Activated B cell treated with CpG ODN at 0.5 μM for 24 hours (primary cell): ENCODE measurements around the gene VDAC2. TPM values are rescaled to one million over a fixed set of nuclear protein-coding genes. Genes with fewer than 3 reads are reported as not detected.

Source experiments
- ATAC-seq: fragments of 200-7000 bp; cut with Tn5 transposase; one replicate; pipeline ENCODE4 v1.10.0; 2021; ENCODE audit warnings: low read depth, mild to moderate bottlenecking, moderate library complexity
- CTCF ChIA-PET: fragments of 350-600 bp; sonication (Branson Sonifier 250); formaldehyde crosslinking; loops from one replicate; lab custom pipeline; 2021; ENCODE audit warnings: antibody characterized with exemption; lab: Charles Lee
- POLR2A ChIA-PET: fragments of 350-600 bp; sonication (Branson Sonifier 250); formaldehyde crosslinking; loops from one replicate; lab custom pipeline; 2021; ENCODE audit warnings: antibody characterized with exemption; lab: Charles Lee
- DNase-seq: peaks from one replicate; pipeline ENCODE4 v3.0.0; 2022
- H3K27ac Mint-ChIP-seq: one replicate; pipeline ENCODE4 v1.8.0; 2020; ENCODE audit warnings: mixed read lengths
- H3K27me3 Mint-ChIP-seq: one replicate; pipeline ENCODE4 v1.8.0; 2021; ENCODE audit warnings: mixed read lengths
- H3K36me3 Mint-ChIP-seq: one replicate; pipeline ENCODE4 v1.8.0; 2021; ENCODE audit warnings: low read depth, mixed read lengths
- H3K4me1 Mint-ChIP-seq: one replicate; pipeline ENCODE4 v1.8.0; 2021; ENCODE audit warnings: mixed read lengths
- H3K4me3 Mint-ChIP-seq: one replicate; pipeline ENCODE4 v1.8.0; 2020; ENCODE audit warnings: mild to moderate bottlenecking, mixed read lengths
- H3K9me3 Mint-ChIP-seq: one replicate; pipeline ENCODE4 v1.8.0; 2020; ENCODE audit warnings: mixed read lengths
- intact Hi-C: fragments of 100-400 bp; cut with micrococcal nuclease; formaldehyde crosslinking; loops from one replicate; pipeline ENCODE4 v1.15.1; 2024
- total RNA-seq: library from RNA; stranded (reverse); gene quantifications from 2 replicates; pipeline ENCODE4 v1.2.3, GENCODE V29; 2022
- TF ChIP-seq, protein P1 (sequence below): fragments of 200-600 bp; IDR thresholded peaks from one replicate; pipeline ENCODE4 v1.8.0; 2022; ENCODE audit warnings: antibody characterized with exemption, mild to moderate bottlenecking

VDAC2 gene
- total RNA-seq, 1 donor from 2014 or later, result 104 TPM

DNA sequence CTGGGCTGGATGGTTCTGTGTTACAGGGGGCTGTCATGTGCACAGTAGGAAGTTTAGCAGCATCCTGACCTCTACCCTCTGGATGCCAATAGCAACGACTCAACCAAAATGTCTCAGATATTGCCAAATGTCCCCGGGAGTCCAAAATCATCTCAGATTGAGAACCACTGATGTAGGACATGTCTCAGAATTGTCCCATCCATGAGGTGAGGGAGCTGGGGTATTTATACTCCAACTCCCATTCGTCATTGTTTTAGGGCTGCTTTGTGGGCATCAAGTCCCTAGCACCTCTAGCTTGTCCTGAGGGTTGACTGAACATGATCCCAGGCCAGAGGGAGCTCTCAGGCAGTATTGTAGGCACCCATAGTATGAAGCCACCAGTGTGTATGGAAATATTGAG lies 50.4 kb downstream of the VDAC2 start:
- intact Hi-C loops, result no loop called here
- no peak overlapping the region for H3K27ac Mint-ChIP-seq
- ATAC-seq, result no peak
- no peak for DNase-seq
- H3K4me1 Mint-ChIP-seq, result no peaks in the 10 kb centered on the region
- no peak overlapping the region for H3K4me3 Mint-ChIP-seq
- no peaks in the 10 kb centered on the region for H3K36me3 Mint-ChIP-seq
- H3K9me3 Mint-ChIP-seq, result no peaks in the 10 kb centered on the region
- TF ChIP-seq, protein P1, sequence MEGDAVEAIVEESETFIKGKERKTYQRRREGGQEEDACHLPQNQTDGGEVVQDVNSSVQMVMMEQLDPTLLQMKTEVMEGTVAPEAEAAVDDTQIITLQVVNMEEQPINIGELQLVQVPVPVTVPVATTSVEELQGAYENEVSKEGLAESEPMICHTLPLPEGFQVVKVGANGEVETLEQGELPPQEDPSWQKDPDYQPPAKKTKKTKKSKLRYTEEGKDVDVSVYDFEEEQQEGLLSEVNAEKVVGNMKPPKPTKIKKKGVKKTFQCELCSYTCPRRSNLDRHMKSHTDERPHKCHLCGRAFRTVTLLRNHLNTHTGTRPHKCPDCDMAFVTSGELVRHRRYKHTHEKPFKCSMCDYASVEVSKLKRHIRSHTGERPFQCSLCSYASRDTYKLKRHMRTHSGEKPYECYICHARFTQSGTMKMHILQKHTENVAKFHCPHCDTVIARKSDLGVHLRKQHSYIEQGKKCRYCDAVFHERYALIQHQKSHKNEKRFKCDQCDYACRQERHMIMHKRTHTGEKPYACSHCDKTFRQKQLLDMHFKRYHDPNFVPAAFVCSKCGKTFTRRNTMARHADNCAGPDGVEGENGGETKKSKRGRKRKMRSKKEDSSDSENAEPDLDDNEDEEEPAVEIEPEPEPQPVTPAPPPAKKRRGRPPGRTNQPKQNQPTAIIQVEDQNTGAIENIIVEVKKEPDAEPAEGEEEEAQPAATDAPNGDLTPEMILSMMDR, result no peak
- peaks cover 3% of the 10 kb centered on the region for H3K27me3 Mint-ChIP-seq
- ChIA-PET CTCF (no interaction called here), POLR2A (no interaction called here)

DNA sequence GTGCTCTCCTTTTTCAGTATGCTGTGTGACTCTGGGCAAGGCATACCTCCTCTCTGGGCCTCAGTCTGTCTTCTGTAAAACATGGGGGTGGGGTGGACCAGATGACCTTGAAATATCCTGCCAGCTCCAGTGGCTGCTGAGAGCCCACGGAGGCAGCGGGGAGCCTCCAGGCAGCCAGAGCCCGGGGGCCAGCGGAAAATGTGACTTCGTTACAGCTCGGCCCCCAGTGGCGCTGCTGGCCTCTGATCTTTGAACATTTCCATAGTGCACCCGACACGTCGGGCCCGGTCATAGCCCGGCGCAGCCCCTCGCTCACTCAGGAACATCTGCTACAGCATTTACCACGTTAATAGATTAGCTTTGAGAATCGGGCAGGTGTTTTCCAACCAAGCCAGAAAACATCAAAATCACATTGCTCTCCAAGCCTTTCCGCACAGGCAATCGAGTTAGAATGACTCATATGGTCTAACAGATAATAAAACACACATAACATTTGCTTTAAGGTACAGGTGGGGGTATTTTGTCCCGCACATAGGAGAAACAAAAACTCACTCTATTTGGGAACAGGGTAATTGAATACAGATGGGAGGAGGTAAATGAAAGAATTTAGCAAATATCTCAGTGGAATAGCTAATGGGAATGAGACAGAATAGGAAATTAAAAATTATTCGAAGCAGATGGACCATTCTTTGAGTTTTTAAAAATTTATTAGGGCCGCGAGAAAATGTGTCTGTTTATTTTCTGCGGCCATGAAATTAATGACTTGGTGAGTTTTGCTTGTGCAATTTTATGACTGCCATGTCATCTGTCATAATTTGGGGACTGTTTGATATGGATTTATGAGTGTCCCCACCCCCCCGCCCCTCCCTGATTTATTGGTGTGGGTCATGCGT lies 51.5 kb downstream of the VDAC2 start:
- no peak overlapping the region for H3K4me3 Mint-ChIP-seq
- ATAC-seq (no peak), DNase-seq (no peak)
- no peaks in the 10 kb centered on the region for H3K9me3 Mint-ChIP-seq
- ChIA-PET CTCF (no interaction called here), POLR2A (no interaction called here)
- intact Hi-C loops, result no loop called here
- TF ChIP-seq, protein P1, result no peak
- H3K27ac Mint-ChIP-seq, result no peak overlapping the region
- H3K36me3 Mint-ChIP-seq, result no peaks in the 10 kb centered on the region
- H3K4me1 Mint-ChIP-seq, result no peaks in the 10 kb centered on the region
- H3K27me3 Mint-ChIP-seq, result peaks cover 3% of the 10 kb centered on the region

DNA sequence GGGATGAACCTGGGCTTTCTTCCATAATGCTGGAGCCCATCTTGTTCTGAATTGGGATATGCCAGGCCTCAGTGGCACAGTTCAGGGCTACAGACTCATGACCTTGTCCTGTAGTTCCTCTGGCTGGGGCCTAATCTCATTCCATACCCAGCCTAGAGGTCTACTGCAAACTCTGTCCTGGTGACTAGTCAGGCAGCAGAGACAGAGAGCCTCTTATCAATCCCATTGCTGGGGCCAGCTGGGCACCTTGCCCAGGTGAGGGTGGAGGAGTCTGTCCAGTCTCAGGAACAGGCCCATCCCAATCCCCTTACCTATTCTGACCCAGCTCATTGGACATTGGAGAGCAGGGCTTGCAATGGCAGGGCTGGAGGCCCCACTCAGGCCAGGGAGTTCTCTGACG lies 53.2 kb downstream of the VDAC2 start:
- no peaks in the 10 kb centered on the region for H3K27me3 Mint-ChIP-seq
- no peaks in the 10 kb centered on the region for H3K4me1 Mint-ChIP-seq
- no peak for DNase-seq
- ChIA-PET CTCF (no interaction called here), POLR2A (no interaction called here)
- H3K9me3 Mint-ChIP-seq, result no peaks in the 10 kb centered on the region
- intact Hi-C loops, result no loop called here
- H3K4me3 Mint-ChIP-seq, result no peak overlapping the region
- TF ChIP-seq, protein P1, result no peak
- no peak for ATAC-seq
- H3K27ac Mint-ChIP-seq, result no peak overlapping the region
- H3K36me3 Mint-ChIP-seq, result no peaks in the 10 kb centered on the region

DNA sequence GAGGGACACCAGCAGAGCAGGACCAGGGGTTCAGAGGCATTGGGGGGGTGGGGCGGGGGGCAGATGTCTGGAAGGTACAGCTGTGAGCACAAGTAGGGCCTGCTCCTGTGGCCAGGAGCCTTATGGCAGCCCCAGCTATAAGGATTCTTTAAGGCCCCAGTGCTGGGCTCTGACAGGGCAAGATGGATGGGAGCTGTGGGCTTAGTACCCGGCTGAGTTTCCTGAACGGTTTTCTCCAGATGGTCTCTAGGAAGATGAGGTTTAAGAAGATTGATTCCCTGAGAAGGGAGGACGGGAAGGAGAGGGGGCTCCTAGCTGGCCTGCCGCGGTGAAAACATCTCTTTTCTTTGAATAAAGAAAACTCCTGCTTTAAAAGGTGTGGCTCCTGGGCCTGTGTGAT lies 55.3 kb downstream of the VDAC2 start:
- intact Hi-C loops, result no loop called here
- CTCF ChIA-PET, result no interaction called here
- H3K4me3 Mint-ChIP-seq, result no peak overlapping the region
- no peaks in the 10 kb centered on the region for H3K27me3 Mint-ChIP-seq
- no peaks in the 10 kb centered on the region for H3K4me1 Mint-ChIP-seq
- no peak overlapping the region for H3K27ac Mint-ChIP-seq
- no peak for DNase-seq
- no peak for ATAC-seq
- TF ChIP-seq, protein P1, result no peak
- POLR2A ChIA-PET, result no interaction called here
- H3K36me3 Mint-ChIP-seq, result no peaks in the 10 kb centered on the region
- H3K9me3 Mint-ChIP-seq, result no peaks in the 10 kb centered on the region

DNA sequence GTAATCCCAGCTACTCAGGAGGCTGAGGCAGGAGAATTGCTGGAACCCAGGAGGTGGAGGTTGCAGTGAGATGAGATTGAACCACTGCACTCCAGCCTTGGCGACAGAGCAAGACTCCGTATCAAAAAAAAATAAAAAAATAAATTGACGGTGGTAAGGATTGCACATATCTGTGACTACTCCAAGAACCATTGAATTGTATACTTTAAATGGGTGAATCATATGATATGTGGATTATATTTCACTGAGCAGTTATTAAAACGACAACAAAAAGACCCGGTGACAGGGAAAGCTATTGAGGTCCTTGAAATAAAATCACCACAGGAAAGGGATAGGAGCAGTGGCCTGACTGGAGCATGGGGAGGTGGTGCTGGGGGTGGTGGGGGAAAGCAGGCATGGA lies 56.3 kb downstream of the VDAC2 start:
- CTCF ChIA-PET, result no interaction called here
- H3K4me1 Mint-ChIP-seq, result no peaks in the 10 kb centered on the region
- POLR2A ChIA-PET, result no interaction called here
- H3K27me3 Mint-ChIP-seq, result no peaks in the 10 kb centered on the region
- no peaks in the 10 kb centered on the region for H3K9me3 Mint-ChIP-seq
- no peak overlapping the region for H3K27ac Mint-ChIP-seq
- intact Hi-C loops, result no loop called here
- DNase-seq (no peak), ATAC-seq (no peak)
- no peak overlapping the region for H3K4me3 Mint-ChIP-seq
- no peaks in the 10 kb centered on the region for H3K36me3 Mint-ChIP-seq
- TF ChIP-seq, protein P1, result no peak
